Upper lobe of right lung (tissue), 1 donor: ENCODE data around the gene FCRLB. TPM values are rescaled to one million over a fixed set of nuclear protein-coding genes. Genes with fewer than 3 reads are reported as not detected.

Experiments used
- ATAC-seq: fragments of 200-7000 bp; cut with Tn5 transposase; one replicate; pipeline ENCODE4 v1.9.1; 2020; ENCODE audit warnings: mild to moderate bottlenecking, moderate library complexity
- DNase-seq: peaks from one replicate; pipeline ENCODE4 v3.0.0-alpha.2; 2020
- H3K27ac ChIP-seq: fragments of 200-600 bp; one replicate; pipeline ENCODE4 v1.8.0; 2022
- H3K27me3 ChIP-seq: fragments of 200-600 bp; one replicate; pipeline ENCODE4 v1.8.0; 2022; ENCODE audit warnings: mild to moderate bottlenecking
- H3K36me3 ChIP-seq: fragments of 200-600 bp; one replicate; pipeline ENCODE4 v1.8.0; 2022
- H3K4me1 ChIP-seq: fragments of 200-600 bp; one replicate; pipeline ENCODE4 v1.8.0; 2022
- H3K4me3 ChIP-seq: fragments of 200-600 bp; one replicate; pipeline ENCODE4 v1.8.0; 2022; ENCODE audit warnings: mild to moderate bottlenecking
- H3K9me3 ChIP-seq: fragments of 200-600 bp; one replicate; pipeline ENCODE4 v1.8.0; 2022
- intact Hi-C: fragments of 100-400 bp; cut with DNase I; formaldehyde crosslinking; loops from one replicate; pipeline ENCODE4 v1.11.0; 2022
- total RNA-seq: library from RNA; stranded (reverse); fragmentation: NEBNext Ultra II Directional; extraction: Animal tissue kit (Norgen Biotek cat#: 25700); gene quantifications from one replicate; pipeline ENCODE4 v1.2.1, GENCODE V29; 2021
- TF ChIP-seq, protein P1 (sequence below): fragments of 200-600 bp; IDR thresholded peaks from one replicate; pipeline ENCODE4 v1.8.0; 2022; ENCODE audit warnings: antibody characterized with exemption
- donor health status: DM: no; HTN: yes; CAD: no; lungs with severe emphysema.

The FCRLB gene
- total RNA-seq, 1 donor from 2014 or later = 2.0 TPM

DNA sequence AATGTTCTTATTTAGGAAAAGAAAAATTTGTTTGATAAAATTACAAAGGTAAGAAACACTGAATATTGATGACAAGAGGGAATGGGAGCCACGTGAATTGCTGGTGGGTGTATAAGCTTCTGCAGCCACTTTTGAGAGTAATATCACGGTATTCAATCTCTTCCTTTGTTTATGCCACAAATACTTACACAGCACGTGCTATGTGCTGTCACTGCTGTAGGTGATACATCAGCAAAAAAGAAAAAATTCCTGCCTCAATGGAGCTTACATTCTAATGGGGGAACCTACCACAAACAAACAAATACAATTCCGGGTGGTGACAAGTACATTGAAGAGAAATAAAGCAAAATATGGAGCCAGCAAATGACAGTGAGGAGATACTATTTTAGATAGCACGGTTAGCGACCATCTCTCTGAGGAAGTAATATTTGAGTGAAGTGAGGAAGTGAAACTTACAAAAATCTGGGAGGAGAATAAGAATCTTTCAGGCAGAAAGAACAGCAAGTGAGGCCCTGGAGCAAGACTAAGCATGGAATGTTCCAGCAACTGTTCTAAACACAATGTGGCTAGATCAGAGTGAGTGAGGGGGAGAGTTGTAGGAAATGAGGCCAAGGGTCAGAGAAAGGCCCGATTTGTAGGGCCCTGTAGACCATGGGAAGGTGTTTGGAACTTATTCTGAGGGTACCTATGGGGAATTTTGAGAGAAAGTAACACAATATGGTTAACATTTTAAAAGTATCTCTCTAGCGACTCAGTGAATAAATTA, 2.6 kb upstream of the FCRLB start:
- no peaks in the 10 kb centered on the region for H3K4me1 ChIP-seq
- TF ChIP-seq, protein P1, sequence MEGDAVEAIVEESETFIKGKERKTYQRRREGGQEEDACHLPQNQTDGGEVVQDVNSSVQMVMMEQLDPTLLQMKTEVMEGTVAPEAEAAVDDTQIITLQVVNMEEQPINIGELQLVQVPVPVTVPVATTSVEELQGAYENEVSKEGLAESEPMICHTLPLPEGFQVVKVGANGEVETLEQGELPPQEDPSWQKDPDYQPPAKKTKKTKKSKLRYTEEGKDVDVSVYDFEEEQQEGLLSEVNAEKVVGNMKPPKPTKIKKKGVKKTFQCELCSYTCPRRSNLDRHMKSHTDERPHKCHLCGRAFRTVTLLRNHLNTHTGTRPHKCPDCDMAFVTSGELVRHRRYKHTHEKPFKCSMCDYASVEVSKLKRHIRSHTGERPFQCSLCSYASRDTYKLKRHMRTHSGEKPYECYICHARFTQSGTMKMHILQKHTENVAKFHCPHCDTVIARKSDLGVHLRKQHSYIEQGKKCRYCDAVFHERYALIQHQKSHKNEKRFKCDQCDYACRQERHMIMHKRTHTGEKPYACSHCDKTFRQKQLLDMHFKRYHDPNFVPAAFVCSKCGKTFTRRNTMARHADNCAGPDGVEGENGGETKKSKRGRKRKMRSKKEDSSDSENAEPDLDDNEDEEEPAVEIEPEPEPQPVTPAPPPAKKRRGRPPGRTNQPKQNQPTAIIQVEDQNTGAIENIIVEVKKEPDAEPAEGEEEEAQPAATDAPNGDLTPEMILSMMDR = no peak
- H3K27me3 ChIP-seq = no peaks in the 10 kb centered on the region
- intact Hi-C loops = no loop called here
- H3K36me3 ChIP-seq = no peaks in the 10 kb centered on the region
- no peak overlapping the region for H3K4me3 ChIP-seq
- H3K9me3 ChIP-seq = no peaks in the 10 kb centered on the region
- H3K27ac ChIP-seq = no peak overlapping the region
- DNase-seq (no peak), ATAC-seq (peak; percentile 34)

DNA sequence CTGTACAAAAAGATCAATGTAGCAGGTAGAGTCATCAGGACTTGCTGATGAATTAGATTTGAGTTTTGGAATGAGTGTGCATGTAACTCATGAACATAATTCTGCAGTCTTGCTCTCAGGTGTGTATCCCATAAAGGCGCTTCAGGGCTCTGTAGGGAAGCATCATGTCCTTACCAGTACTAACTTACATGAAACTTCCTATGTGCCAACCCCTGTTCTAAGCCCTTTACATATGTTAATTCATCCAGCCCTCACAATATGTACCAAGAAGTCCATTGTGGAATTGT, 2.1 kb upstream of the FCRLB start:
- Histone ChIP-seq H3K9me3 (no peaks in the 10 kb centered on the region), H3K4me1 (no peaks in the 10 kb centered on the region), H3K4me3 (no peak overlapping the region), H3K27ac (no peak overlapping the region), H3K27me3 (no peaks in the 10 kb centered on the region), H3K36me3 (no peaks in the 10 kb centered on the region)
- intact Hi-C loops = no loop called here
- no peak for DNase-seq
- ATAC-seq = no peak
- TF ChIP-seq, protein P1 = no peak

DNA sequence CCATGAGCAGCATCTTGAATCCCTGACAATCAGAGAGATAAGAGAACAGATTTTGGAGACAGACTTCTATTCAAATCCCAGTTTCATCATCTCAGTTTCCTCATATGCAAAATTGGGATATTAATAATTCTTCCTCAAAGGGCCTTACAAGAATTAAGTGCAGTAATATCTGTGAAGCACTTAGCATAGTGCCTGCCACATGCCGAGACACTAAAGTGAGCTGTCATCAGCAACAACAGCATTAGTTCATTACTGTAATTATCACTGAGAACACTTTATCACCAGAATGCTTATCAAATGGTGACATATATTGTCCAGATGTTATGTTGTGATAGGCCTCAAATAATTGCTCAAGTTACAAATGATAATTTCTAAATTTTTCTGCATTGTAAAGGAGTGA, 922 bp upstream of the FCRLB start:
- no peaks in the 10 kb centered on the region for H3K4me1 ChIP-seq
- H3K9me3 ChIP-seq = no peaks in the 10 kb centered on the region
- ATAC-seq (no peak), DNase-seq (no peak)
- H3K4me3 ChIP-seq = no peak overlapping the region
- no peaks in the 10 kb centered on the region for H3K36me3 ChIP-seq
- H3K27me3 ChIP-seq = no peaks in the 10 kb centered on the region
- intact Hi-C loops = no loop called here
- no peak overlapping the region for H3K27ac ChIP-seq
- TF ChIP-seq, protein P1 = no peak

DNA sequence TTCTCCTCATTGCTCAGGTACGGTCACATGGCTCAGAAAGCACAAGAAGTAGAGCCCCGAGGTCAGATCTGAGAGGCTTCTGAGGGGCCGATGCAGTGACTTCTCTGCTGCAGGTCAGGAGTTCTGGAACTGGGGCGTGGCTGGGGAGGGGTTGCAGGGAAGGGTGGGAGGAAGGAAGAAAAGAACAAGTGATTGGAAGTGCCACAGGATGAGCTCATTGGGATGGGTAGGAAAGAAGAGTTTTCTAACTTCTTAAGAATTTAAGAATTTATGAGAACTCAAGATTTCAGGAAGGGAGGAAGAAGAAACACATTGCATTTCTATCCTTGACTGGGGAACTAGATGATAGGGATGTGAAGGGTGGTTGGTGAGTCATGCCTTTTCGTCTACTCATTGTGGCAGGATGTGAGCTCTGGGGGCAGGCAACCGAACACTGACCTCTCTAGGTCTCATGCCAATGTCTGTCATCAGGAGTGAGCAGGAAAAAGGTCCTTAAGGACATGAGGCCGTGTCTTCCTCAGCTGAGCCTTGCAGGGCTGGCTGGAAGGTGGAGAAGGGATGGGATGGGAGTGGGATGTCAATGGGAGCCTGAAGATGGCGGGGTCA, 497 bp downstream of the FCRLB start:
- H3K4me1 ChIP-seq = peaks cover 5% of the 10 kb centered on the region
- intact Hi-C loops = no loop called here
- DNase-seq (no peak), ATAC-seq (peak; percentile 49)
- H3K4me3 ChIP-seq = no peak overlapping the region
- TF ChIP-seq, protein P1 = no peak
- H3K36me3 ChIP-seq = no peaks in the 10 kb centered on the region
- no peaks in the 10 kb centered on the region for H3K9me3 ChIP-seq
- no peak overlapping the region for H3K27ac ChIP-seq
- H3K27me3 ChIP-seq = no peaks in the 10 kb centered on the region

DNA sequence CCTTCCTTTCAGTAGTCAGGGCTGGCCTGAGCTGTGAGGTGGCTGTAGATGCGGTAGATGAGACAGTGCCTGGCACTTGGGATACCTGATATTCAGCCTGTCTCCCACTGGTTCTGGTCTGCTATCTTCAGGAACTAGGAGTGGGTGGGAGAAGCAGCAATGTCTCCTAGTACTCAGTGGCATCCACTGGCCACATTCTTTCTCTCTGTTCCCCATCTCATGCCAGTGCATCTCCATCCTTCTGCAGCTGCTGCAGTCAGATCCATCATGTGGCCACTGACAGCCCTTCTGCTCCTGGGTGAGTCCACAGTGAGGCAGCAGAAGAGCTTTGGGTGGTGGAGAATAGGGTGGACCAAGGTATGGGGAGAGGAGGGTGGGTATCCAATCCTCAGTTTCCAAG, 1.1 kb downstream of the FCRLB start:
- ATAC-seq = no peak
- DNase-seq = no peak
- Histone ChIP-seq H3K4me3 (no peak overlapping the region), H3K4me1 (peaks cover 5% of the 10 kb centered on the region), H3K27ac (no peak overlapping the region), H3K27me3 (no peaks in the 10 kb centered on the region), H3K9me3 (no peaks in the 10 kb centered on the region), H3K36me3 (no peaks in the 10 kb centered on the region)
- TF ChIP-seq, protein P1 = no peak
- intact Hi-C loops = no loop called here
